K562 (cell line): Measurements from ENCODE around the gene KLHDC10. TPM values are rescaled to one million over a fixed set of nuclear protein-coding genes. Genes with fewer than 3 reads are reported as not detected.

ENCODE experiments used
- ARID1B ChIP-seq: fragments of 450-650 bp; IDR thresholded peaks from 2 replicates; pipeline ENCODE4 v1.6.1; 2016; ENCODE audit warnings: antibody characterized with exemption, mild to moderate bottlenecking, inconsistent platforms
- ARNT ChIP-seq, 2 experiments: fragments of 450-650 bp; IDR thresholded peaks; 2 replicates each; pipeline ENCODE4 v1.6.1; 2016; ENCODE audit warnings: mild to moderate bottlenecking in 1 of 2
- DDX20 ChIP-seq: fragments of 450-650 bp; IDR thresholded peaks from 2 replicates; pipeline ENCODE4 v1.6.1; 2016; ENCODE audit warnings: missing genetic modification characterization, low read depth, mild to moderate bottlenecking, missing compliant biosample characterization, moderate library complexity
- EHMT2 ChIP-seq: fragments of 450-650 bp; IDR thresholded peaks from 2 replicates; pipeline ENCODE4 v1.6.1; 2018; ENCODE audit warnings: antibody characterized with exemption
- ETV6 ChIP-seq, 3 experiments: fragments of 150-350 bp in 1 of 3; sonication (generic) in 1 of 3; formaldehyde crosslinking in 1 of 3; IDR thresholded peaks; 2 replicates each; pipeline versions ENCODE4 v1.6.1 to v1.8.0; 2014 to 2022; ENCODE audit warnings: borderline replicate concordance in 2 of 3, low read depth in 2 of 3, antibody characterized with exemption in 1 of 3, low read length in 1 of 3, mild to moderate bottlenecking in 1 of 3, missing genetic modification reagents in 1 of 3
- HDAC6 ChIP-seq: IDR thresholded peaks from 2 replicates; pipeline ENCODE4 v1.6.1; 2012; ENCODE audit warnings: low read depth, mild to moderate bottlenecking, control low read depth, inconsistent platforms, low read length, moderate library complexity
- HNRNPLL ChIP-seq: fragments of 200-400 bp; formaldehyde crosslinking; IDR thresholded peaks from 2 replicates; pipeline ENCODE4 v1.6.1; 2017; ENCODE audit warnings: low read length, low read depth, mild to moderate bottlenecking; ENCODE audit not compliant: poor library complexity, severe bottlenecking
- MCM7 ChIP-seq, 2 experiments: fragments of 450-650 bp; IDR thresholded peaks; 2 replicates each; pipeline ENCODE4 v1.6.1; 2016 to 2018
- MLLT1 ChIP-seq, 2 experiments: fragments of 450-650 bp; IDR thresholded peaks; 2 replicates each; pipeline ENCODE4 v1.6.1; 2016
- RAD51 ChIP-seq: fragments of 450-650 bp; IDR thresholded peaks from 2 replicates; pipeline ENCODE4 v1.7.1; 2016; ENCODE audit warnings: low read depth, mild to moderate bottlenecking, borderline replicate concordance
- RBM39 ChIP-seq: fragments of 200-400 bp; formaldehyde crosslinking; optimal IDR thresholded peaks from 2 replicates; pipeline ENCODE3; 2018; ENCODE audit warnings: low read depth, low read length
- SIX5 ChIP-seq, 2 experiments: IDR thresholded peaks; 2 replicates each; pipeline ENCODE4 v1.6.1; 2011; ENCODE audit warnings: low read length in 2 of 2, borderline replicate concordance in 1 of 2, low read depth in 1 of 2, mild to moderate bottlenecking in 1 of 2, moderate library complexity in 1 of 2; ENCODE audit not compliant: insufficient read depth in 1 of 2
- ZNF609 ChIP-seq: sonication (generic); formaldehyde crosslinking; IDR thresholded peaks from 2 replicates; pipeline ENCODE4 v1.8.1; 2023; ENCODE audit warnings: missing genetic modification reagents, mild to moderate bottlenecking, borderline replicate concordance
- polyA plus RNA-seq, 8 experiments: library from polyadenylated mRNA; depleted of rRNA in 4 of 8; stranded (reverse) in 5 of 8; unstranded in 3 of 8; fragments of >200 nt; fragmentation: Nextera tagmentation in 2 of 8; fragmentation: Illumina TruSeq in 1 of 8; extraction: Ambion mirVana in 2 of 8; extraction: Trizol in 1 of 8; gene quantifications; 2 replicates each; pipeline versions ENCODE4 v1.2.1 to v1.2.3, GENCODE V29; 2011 to 2014; ENCODE audit warnings: inconsistent platforms in 1 of 8, missing spikeins in 1 of 8
- total RNA-seq, 7 experiments: library from RNA; depleted of rRNA in 6 of 7; stranded (reverse); fragments of >200 nt in 6 of 7; fragmentation: Illumina TruSeq in 2 of 7; extraction: Trizol in 2 of 7; gene quantifications; 2 replicates each; pipeline versions ENCODE4 v1.2.1 to v1.2.3, GENCODE V29; 2011 to 2021; ENCODE audit warnings: low replicate concordance in 1 of 7
- TF ChIP-seq, protein P1 (sequence below): fragments of 250-450 bp; sonication (Bioruptor Pico); IDR thresholded peaks from 2 replicates; pipeline ENCODE4 v1.4.0; 2020; ENCODE audit warnings: mild to moderate bottlenecking, moderate library complexity

KLHDC10 gene
- total and polyA plus RNA-seq, 9 of the 15 experiments (the other 6 are each of a cell fraction or from before 2014, with no cell fraction given) = 9.8 to 80.5 (median 31.4) TPM

- peak; percentile 31 to 76; a peak in 2 of 4 replicates for TF ChIP-seq MLLT1 (IDR thresholded peaks at IDR 0.05)
- TF ChIP-seq ETV6 (IDR thresholded peaks at IDR 0.05; ENCODE audit: borderline replicate concordance in 1 of 2, low read depth in 2 of 2, low read length in 1 of 2) = no peak
- TF ChIP-seq ETV6 (CRISPR knock-in tag; IDR thresholded peaks at IDR 0.05; ENCODE audit: borderline replicate concordance) = peak; percentile 91
- no peak for TF ChIP-seq DDX20 (tag)
- 0 out of 2 replicates have a peak, but pooled peaks have one; percentile 14 for TF ChIP-seq HDAC6
- TF ChIP-seq ARID1B = peak; percentile 43
- TF ChIP-seq, protein P1, sequence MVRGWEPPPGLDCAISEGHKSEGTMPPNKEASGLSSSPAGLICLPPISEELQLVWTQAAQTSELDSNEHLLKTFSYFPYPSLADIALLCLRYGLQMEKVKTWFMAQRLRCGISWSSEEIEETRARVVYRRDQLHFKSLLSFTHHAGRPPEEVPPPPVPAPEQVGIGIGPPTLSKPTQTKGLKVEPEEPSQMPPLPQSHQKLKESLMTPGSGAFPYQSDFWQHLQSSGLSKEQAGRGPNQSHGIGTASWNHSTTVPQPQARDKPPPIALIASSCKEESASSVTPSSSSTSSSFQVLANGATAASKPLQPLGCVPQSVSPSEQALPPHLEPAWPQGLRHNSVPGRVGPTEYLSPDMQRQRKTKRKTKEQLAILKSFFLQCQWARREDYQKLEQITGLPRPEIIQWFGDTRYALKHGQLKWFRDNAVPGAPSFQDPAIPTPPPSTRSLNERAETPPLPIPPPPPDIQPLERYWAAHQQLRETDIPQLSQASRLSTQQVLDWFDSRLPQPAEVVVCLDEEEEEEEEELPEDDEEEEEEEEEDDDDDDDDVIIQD (CRISPR knock-in tag) = no peak
- peak; percentile 89; the same call in 1 of the 2 replicates for TF ChIP-seq ZNF609
- TF ChIP-seq SIX5 (IDR thresholded peaks at IDR 0.05; ENCODE audit: borderline replicate concordance in 1 of 2, insufficient read depth in 1 of 2, low read depth in 1 of 2, low read length in 2 of 2) = no peak
- no peak for TF ChIP-seq RBM39
- TF ChIP-seq EHMT2 = 0 out of 2 replicates have a peak, but pooled peaks have one; percentile 34
- peak in 1 of 2 experiments; percentile 13; a peak in 1 of 4 replicates for TF ChIP-seq ARNT (IDR thresholded peaks at IDR 0.05)
- TF ChIP-seq HNRNPLL = peak; percentile 2
- TF ChIP-seq MCM7 (IDR thresholded peaks at IDR 0.05) = peak in 1 of 2 experiments; percentile 71; a peak in 2 of 4 replicates
- TF ChIP-seq RAD51 = no peak
Measured at GRCh38 chr7:130152493-130153210, 82.3 kb downstream of the KLHDC10 start (continued).
